ENCODE measurements around the gene GPHB5.

DNA sequence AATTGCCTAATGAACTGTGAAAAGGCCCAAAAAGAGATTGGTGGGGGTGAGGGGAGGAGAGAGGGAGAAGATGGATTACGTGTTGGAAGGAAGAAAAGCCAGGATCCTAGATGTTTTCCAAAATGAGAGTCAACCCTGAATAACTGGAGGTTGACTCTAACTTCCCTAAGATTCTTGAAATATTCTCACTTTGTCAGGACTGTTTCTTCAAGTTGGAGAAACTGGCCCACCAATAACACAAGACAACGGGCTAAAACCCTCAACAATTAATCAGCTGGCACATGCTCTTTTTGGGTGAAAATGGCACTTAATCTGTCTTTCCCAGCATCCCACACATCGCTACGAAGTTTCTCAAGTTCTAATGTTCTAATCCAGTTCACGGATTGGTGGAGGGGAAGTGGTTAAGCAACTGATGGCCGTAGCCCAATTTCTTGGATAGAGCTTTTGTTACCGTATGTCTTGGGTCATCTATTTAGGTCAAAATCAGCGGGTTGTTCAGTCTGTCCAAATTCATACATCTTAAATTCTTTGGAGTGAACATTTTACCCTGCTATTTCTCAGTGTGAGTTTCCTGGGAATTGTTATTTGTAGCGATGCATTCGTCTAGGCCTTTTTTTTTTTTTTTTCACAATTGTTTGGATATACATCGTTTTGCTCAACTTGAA is 49.0 kb downstream of the GPHB5 start:
- TF ChIP-seq, protein P1, sequence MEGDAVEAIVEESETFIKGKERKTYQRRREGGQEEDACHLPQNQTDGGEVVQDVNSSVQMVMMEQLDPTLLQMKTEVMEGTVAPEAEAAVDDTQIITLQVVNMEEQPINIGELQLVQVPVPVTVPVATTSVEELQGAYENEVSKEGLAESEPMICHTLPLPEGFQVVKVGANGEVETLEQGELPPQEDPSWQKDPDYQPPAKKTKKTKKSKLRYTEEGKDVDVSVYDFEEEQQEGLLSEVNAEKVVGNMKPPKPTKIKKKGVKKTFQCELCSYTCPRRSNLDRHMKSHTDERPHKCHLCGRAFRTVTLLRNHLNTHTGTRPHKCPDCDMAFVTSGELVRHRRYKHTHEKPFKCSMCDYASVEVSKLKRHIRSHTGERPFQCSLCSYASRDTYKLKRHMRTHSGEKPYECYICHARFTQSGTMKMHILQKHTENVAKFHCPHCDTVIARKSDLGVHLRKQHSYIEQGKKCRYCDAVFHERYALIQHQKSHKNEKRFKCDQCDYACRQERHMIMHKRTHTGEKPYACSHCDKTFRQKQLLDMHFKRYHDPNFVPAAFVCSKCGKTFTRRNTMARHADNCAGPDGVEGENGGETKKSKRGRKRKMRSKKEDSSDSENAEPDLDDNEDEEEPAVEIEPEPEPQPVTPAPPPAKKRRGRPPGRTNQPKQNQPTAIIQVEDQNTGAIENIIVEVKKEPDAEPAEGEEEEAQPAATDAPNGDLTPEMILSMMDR (IDR thresholded peaks at IDR 0.05; ENCODE audit: insufficient read depth, low read depth, low read length), result no peak
- no peak for TF ChIP-seq EZH2 (IDR thresholded peaks at IDR 0.05; ENCODE audit: insufficient read depth, low read length)
